ENCODE results near the gene NRTN.

The NRTN gene

GRCh38 chr19:5785423-5785822 is 19.4 kb upstream of the NRTN start:
- TF ChIP-seq CTCF (conservative IDR thresholded peaks at IDR 0.05; ENCODE audit: control insufficient read depth, insufficient read depth, low read depth, low read length) = no peak
- no peak overlapping the region for H3K4me3 ChIP-seq (ENCODE audit: control insufficient read depth, low read depth, low read length)
- DNase-seq (ENCODE audit: low read depth) = no peak

DNA sequence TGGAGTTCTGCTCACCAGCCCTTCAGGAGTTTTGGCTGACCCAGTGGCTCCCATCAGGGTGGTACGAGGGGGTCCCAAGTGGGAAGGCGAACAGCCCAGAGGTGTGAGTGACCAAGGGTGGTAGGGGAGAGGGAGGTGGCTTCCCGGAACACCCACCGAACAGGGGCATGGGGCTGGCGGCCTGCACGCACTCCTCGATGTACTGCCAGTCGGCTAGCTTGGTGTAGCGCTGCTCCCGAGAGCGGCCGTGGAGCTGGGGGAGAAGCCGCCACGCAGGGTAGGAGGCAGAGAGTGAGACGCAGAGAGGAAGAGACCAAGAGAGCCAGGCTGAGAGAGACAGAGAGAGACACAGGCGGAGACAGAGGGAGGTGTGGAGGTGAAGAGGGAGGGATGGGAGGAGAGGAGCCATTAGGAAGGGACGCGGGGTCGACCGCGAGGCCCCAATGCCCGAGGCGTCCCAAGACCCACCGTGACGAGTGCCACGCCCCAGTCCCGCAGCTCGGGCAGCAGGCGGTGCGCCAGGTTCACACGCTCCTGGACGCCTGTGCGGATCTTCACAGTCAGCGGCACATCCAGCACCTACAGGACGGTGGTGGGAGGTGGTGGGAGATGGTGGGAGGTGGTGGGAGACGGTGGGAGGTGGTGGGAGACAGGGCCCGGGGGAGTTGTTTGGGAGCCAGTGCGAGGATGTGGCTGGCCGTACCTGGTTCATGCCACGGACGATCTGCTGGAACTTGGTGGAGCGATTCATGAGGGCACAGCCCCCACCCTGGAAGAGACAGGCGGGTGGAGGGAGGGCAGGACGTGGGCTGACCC is 18.1 kb upstream of the NRTN start:
- DNase-seq (ENCODE audit: low read depth) = no peak
- no peak for TF ChIP-seq CTCF (conservative IDR thresholded peaks at IDR 0.05; ENCODE audit: control insufficient read depth, insufficient read depth, low read depth, low read length)
- no peak overlapping the region for H3K4me3 ChIP-seq (ENCODE audit: control insufficient read depth, low read depth, low read length)

DNA sequence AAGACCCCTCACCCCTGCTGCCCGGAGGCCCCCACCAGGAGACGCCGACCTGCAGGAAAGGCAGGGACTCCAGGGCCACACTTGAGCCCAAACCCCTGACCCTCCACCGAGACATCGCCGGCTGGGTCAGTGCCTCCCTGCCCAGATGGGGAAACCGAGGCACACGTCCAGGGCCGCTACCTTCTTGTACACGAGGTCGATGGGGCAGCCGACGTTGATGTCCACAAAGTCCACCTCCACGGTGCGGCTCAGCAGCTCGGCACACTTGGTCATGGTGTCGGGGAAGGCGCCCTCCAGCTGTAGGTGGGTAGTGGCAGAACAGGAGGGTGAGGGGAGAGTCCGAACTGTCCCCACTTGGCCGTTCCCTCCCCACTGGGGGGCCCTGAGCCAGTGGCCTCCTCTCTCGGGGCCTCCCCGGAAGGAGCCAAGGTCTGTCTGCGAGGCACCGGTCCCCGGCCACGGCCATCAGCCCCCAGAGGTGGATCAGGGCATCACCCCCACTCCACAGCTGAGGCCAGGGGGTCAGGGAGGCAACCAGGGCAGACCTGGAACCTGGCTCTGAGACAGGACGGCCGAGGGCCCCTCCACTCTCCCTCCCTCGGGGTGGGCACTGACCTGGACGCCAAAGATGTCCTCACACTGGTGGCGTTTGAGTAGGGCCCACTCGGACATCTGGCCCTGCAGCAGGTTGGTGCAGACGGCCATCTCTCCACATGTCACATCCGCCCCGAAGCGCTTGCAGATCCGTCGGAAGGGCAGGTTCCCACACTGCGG is 17.3 kb upstream of the NRTN start:
- no peak overlapping the region for H3K4me3 ChIP-seq (ENCODE audit: control insufficient read depth, low read depth, low read length)
- no peak for DNase-seq (ENCODE audit: low read depth)
- no peak for TF ChIP-seq CTCF (conservative IDR thresholded peaks at IDR 0.05; ENCODE audit: control insufficient read depth, insufficient read depth, low read depth, low read length)

DNA sequence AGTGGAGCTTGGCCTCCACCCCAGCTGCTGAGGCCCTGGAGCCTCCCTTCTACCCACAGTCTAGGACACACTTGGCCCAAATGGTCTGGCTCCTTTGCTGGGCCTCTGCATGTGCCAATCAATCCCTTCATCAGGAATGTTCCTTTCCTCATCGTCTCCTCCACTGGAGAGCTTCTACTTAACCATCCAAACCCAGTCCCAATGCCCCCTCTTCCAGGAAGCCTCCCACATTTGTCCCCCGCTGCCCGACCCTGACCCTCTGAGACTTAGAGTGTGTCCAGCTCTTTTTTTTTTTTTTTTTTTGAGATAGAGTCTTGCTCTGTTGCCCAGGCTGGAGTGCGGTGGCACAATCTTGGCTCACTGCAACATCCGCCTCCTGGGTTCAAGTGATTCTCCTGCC is 16.4 kb upstream of the NRTN start:
- H3K4me3 ChIP-seq (ENCODE audit: control insufficient read depth, low read depth, low read length) = no peak overlapping the region
- TF ChIP-seq CTCF (conservative IDR thresholded peaks at IDR 0.05; ENCODE audit: control insufficient read depth, insufficient read depth, low read depth, low read length) = no peak
- DNase-seq (ENCODE audit: low read depth) = no peak

DNA sequence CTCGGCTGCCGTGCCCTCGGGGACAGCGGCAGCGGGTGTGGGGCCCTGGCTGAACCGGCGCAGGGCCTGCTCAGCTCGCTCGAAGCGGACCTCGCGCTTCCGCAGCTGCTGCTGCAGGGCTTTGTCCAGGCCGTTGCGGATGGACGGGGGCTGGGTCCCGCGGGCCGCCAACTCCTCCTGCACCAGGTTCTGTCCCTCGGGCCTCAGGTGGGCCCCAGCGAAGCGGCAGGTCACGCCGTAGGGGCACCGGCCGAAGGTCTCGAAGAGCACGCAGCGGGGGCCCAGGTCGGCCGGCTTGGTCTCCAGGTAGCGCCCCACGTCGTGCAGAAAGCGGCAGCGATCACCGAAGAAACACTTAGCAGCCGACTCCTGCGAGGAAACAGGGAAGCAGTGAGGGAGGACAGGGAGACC is 15.5 kb upstream of the NRTN start:
- H3K4me3 ChIP-seq (ENCODE audit: control insufficient read depth, low read depth, low read length) = no peak overlapping the region
- no peak for DNase-seq (ENCODE audit: low read depth)
- no peak for TF ChIP-seq CTCF (conservative IDR thresholded peaks at IDR 0.05; ENCODE audit: control insufficient read depth, insufficient read depth, low read depth, low read length)

DNA sequence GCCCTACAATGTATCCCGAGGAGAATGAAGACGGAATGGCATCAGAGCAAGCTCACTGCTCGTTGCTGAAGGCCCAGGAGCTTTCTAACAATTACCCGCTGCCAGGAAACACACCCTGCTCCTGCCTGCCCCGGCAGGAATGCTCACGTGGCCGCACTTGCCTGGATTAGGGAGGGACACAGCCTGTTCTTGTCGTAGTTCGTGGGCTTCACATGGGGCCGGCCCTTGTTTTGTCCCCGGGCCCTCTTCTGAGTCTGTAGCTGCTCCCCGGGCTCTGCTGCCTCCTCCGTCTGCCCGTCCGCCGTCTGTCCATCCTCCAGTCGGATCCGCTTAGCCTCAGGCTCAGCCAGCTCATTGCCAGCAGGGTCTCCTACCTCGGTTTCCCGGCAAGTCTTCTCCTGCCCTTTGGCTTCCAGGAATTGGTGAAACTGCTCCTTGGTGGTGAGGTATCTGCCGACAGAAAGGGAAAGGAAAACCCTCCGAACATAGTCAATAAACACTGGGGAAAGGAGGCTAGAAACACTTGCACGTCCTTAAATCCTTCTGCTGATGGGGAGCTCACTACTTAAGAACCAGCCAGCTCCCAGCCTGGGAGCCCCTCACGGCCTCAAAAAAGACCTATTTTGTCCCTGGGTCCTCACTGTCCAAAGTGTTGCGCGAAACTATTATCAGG is 14.8 kb upstream of the NRTN start:
- no peak for TF ChIP-seq CTCF (conservative IDR thresholded peaks at IDR 0.05; ENCODE audit: control insufficient read depth, insufficient read depth, low read depth, low read length)
- H3K4me3 ChIP-seq (ENCODE audit: control insufficient read depth, low read depth, low read length) = peak overlapping the region; percentile 93
- no peak for DNase-seq (ENCODE audit: low read depth)

Data from fibroblast of mammary gland (primary cell).